ENCODE data around the gene B3GALT6.

DNA sequence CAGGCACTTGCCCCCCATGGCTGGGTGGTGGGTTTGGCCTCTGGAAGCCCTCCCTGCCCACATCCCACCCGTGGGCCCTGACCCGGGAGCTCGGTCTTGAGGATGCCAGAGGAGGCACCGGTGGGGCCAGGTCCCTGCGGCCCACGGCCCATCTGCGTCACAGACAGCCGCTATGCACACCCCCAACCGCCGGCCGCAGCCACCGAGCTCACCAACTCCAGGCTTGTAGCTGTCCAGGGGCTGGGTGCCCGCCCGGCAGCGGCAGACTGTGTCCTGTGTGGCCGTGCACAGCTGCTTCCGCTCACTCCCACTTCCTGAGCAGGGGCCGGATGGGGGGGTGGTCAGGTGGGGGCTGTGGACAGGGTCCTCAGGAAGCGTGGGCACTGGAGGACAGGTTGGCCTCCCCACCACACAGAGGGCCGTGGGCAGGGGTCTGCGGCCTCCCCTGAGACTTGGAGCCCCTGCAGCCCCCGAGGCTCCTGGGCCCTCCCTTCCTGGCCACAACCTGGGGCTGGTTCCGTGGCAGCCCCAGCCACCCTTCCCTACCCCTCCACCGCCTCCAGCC lies 19.2 kb upstream of the B3GALT6 start:
- TF ChIP-seq EZH2 (IDR thresholded peaks at IDR 0.05) (no peak), EZH2phosphoT487 (IDR thresholded peaks at IDR 0.05) (no peak)
- TF ChIP-seq, protein P1, sequence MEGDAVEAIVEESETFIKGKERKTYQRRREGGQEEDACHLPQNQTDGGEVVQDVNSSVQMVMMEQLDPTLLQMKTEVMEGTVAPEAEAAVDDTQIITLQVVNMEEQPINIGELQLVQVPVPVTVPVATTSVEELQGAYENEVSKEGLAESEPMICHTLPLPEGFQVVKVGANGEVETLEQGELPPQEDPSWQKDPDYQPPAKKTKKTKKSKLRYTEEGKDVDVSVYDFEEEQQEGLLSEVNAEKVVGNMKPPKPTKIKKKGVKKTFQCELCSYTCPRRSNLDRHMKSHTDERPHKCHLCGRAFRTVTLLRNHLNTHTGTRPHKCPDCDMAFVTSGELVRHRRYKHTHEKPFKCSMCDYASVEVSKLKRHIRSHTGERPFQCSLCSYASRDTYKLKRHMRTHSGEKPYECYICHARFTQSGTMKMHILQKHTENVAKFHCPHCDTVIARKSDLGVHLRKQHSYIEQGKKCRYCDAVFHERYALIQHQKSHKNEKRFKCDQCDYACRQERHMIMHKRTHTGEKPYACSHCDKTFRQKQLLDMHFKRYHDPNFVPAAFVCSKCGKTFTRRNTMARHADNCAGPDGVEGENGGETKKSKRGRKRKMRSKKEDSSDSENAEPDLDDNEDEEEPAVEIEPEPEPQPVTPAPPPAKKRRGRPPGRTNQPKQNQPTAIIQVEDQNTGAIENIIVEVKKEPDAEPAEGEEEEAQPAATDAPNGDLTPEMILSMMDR (IDR thresholded peaks at IDR 0.05) = no peak
